SK-N-SH (cell line): ENCODE data around the gene UTF1.

Experiments
- CTCF ChIP-seq: fragments of 200-600 bp; sonication (generic); IDR thresholded peaks from 2 replicates; pipeline ENCODE4 v1.6.1; 2017; ENCODE audit warnings: antibody characterized with exemption, mild to moderate bottlenecking, moderate library complexity
- EP300 ChIP-seq, 2 experiments: IDR thresholded peaks; 2 replicates each; pipeline versions ENCODE4 v1.4.0 to v1.6.1; 2012; ENCODE audit warnings: borderline replicate concordance in 1 of 2, low read depth in 1 of 2, low read length in 1 of 2
- POLR2AphosphoS5 ChIP-seq: IDR thresholded peaks from 2 replicates; pipeline ENCODE4 v1.6.1; 2012; ENCODE audit warnings: low read depth, low read length
- RAD21 ChIP-seq: IDR thresholded peaks from 2 replicates; pipeline ENCODE4 v1.6.1; 2012; ENCODE audit warnings: mild to moderate bottlenecking, low read length
- RCOR1 ChIP-seq: fragments of 150-350 bp; IDR thresholded peaks from 2 replicates; pipeline ENCODE4 v1.6.1; 2017; ENCODE audit warnings: antibody characterized with exemption, low read length
- REST ChIP-seq: IDR thresholded peaks from 2 replicates; pipeline ENCODE4 v1.6.1; 2012; ENCODE audit warnings: mild to moderate bottlenecking, low read depth, low read length, moderate library complexity
- RXRA ChIP-seq: IDR thresholded peaks from 2 replicates; pipeline ENCODE4 v1.4.0; 2012; ENCODE audit warnings: low read depth, mild to moderate bottlenecking, borderline replicate concordance
- SIN3A ChIP-seq: IDR thresholded peaks from 2 replicates; pipeline ENCODE4 v1.6.1; 2012; ENCODE audit warnings: low read depth, mild to moderate bottlenecking, low read length, moderate library complexity, borderline replicate concordance
- SMC3 ChIP-seq: IDR thresholded peaks from 2 replicates; pipeline ENCODE4 v1.6.1; 2012; ENCODE audit warnings: low read depth, low read length, improper control_type of control experiment
- TEAD4 ChIP-seq: IDR thresholded peaks from 2 replicates; pipeline ENCODE4 v1.4.0; 2012; ENCODE audit warnings: mild to moderate bottlenecking, borderline replicate concordance; ENCODE audit not compliant: insufficient read depth
- ZBTB33 ChIP-seq: IDR thresholded peaks from 2 replicates; pipeline ENCODE4 v1.4.0; 2012; ENCODE audit warnings: low read depth, borderline replicate concordance

- no peak for TF ChIP-seq RXRA
- TF ChIP-seq CTCF = no peak
- no peak for TF ChIP-seq RCOR1
- TF ChIP-seq REST = no peak
- TF ChIP-seq EP300 (IDR thresholded peaks at IDR 0.05; ENCODE audit: borderline replicate concordance in 1 of 2, low read depth in 1 of 2, low read length in 1 of 2) = no peak
- TF ChIP-seq POLR2AphosphoS5 = no peak
- TF ChIP-seq SIN3A = no peak
- no peak for TF ChIP-seq SMC3
- TF ChIP-seq TEAD4 = no peak
- TF ChIP-seq ZBTB33 = no peak
- TF ChIP-seq RAD21 = no peak
These were observed 38.5 kb downstream of the UTF1 start for GRCh38 chr10:133268532-133268931.
